Measurements from ENCODE around the gene TBCEL.

- TF ChIP-seq CTCF (IDR thresholded peaks at IDR 0.05), result no peak
- TF ChIP-seq POLR2AphosphoS5 (IDR thresholded peaks at IDR 0.05), result no peak
Measured at GRCh38 chr11:121070951-121071845, 47.3 kb downstream of the TBCEL start.
